ENCODE measurements around the gene GFER. TPM values are rescaled to one million over a fixed set of nuclear protein-coding genes. Genes with fewer than 3 reads are reported as not detected.

The GFER gene
- 11.1 and 14.3 TPM in 2 replicates for total RNA-seq

DNA sequence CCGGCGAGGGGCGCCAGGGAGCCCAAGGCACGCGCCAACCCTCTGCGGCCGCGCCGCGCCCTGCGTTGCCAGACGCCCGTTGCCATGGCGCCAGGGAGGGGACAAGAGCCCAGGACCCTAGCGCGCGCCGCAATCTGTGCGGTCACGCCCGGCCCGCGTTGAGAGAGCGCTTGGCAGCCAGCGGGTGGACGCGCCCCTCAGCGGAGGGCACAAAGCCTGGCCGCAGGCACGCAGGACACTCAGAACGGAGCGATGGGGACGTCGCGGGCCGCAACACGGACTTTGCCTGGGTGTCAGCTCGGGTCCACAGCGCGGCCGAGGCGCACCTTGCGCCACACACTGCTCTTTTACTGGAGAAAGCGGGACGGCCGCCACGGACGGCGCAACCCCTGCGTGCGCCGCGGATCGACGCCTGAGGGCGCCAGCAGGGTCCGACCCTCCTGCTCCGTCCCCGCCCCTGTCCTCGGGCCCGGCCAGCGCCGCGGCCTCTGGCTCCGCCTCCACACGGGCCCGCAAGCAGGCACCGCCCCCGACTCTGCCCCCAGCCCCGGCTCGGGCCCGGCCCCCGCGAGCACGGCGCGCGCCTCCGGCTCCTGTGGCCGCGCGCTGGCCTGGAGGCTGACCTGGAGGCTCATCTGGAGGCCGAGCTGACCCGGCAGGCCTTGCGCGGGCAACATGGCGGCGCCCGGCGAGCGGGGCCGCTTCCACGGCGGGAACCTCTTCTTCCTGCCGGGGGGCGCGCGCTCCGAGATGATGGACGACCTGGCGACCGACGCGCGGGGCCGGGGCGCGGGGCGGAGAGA lies at the start of gene GFER:
TSS of gene GFER (plus strand) at position 650 of the 803 bp plus-strand sequence. CDS start at position 676, 26 bp downstream.

GRCh38 chr16:1942810-1943726 lies 40.9 kb upstream of the GFER start, which contains the start of gene MSRB1:
Gene MSRB1, minus strand, starts transcription at chr16:1943199. Its CDS starts 43 bp downstream, at chr16:1943156.

DNA sequence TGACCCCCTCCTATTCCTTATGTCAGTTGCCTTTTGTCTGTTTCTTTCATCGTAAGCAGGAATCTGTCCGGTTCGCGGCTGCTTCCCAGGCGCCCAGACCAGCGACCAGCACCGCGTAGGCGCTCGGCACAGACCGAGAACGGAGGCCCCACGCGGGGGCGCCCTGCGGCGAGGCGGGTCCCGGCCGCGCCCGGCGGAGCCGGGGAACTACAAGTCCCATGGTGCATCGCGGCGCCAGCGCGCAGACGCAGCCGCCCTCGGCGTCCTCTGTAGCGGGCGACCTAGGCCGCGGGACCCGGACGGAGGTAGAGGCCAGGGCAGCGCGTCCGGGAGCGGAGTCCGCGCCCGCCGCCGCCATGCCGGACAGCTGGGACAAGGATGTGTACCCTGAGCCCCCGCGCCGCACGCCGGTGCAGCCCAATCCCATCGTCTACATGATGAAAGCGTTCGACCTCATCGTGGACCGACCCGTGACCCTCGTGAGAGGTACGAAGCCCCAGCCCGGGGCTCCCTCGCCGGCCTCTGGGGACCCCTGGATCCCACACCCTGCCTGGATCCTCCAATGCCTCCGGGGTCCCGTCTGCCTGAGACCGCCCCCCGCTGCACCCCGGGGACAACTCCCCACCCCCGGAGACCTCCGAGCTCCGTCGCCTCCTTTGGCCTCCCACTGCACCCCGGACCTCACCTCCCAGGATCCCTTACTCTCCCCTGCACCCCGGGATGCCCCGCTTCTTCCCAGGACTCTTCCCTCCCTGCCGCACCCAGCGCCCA lies 24.5 kb upstream of the GFER start, which contains the start of gene NDUFB10:
TSS of gene NDUFB10 (plus strand) at position 270 of the 771 bp plus-strand sequence. CDS start at position 357, 87 bp downstream.

GRCh38 chr16:1964506-1965395 lies 19.2 kb upstream of the GFER start, which contains the start of gene RPS2:
Gene RPS2, minus strand, starts transcription at chr16:1964826. Its CDS starts 201 bp downstream, at chr16:1964625.

DNA sequence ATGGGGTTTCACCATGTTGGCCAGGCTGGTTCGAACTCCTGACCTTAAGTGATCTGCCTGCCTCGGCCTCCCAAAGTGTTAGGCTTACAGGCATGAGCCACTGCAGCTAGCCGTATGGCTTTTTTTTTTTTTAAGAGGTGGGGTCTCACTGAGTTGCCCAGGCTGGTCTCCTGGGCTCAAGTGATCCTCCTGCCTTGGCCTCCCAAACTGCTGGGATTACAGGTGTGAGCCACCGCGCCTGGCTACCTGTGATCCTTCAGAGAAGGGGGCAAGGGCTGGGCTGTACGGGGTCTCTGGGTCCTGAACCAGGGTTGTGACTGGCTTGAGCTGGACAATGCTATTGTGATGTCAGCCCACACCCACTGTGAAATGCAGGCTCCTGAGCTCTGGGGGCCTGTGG lies 17.5 kb upstream of the GFER start, which contains the start of gene RNF151:
TSS of gene RNF151 (plus strand) at position 397 of the 400 bp plus-strand sequence. CDS start 26 bp downstream, outside the sequence.

DNA sequence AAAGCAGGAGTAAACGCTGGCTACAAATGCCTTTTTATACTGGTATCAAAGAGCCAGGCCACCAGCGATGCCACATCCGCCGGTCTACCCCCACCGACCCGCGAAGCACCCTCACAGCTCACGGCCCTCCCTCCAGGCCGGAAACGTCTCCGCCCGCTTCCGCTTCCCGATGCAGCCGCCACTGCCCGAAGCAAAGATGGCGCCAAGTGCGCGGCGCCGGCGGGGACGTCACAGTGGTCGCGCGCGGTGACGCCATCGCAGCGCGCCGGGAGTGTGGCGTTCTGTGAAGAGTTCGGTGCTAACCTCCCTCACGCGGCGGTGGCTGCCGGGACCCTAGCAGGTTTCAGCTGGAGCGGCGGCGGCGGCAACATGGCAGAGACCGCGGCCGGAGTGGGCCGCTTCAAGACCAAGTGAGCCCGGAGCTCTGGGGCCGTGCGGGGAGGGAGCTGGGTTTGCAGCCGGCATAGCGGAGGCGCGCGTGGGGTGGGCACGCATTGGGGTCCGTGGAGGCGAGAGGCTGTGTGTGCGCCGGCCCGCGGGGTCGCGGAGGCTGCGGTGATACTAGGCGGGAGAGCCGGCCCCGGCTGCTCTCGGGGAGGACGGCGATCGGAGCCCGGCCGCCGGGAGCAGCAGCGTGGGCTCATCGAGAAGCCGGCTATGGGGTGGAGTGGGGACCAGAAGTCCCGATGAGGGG lies 12.1 kb upstream of the GFER start, which contains the start of gene TBL3:
TSS of gene TBL3 (plus strand) at position 258 of the 694 bp plus-strand sequence. CDS start at position 370, 112 bp downstream.

GRCh38 chr16:1981398-1981836 lies 2.6 kb upstream of the GFER start, which contains the start of gene NOXO1:
Gene NOXO1, minus strand, starts transcription at chr16:1981469. Its CDS starts 290 bp downstream, at chr16:1981179.

DNA sequence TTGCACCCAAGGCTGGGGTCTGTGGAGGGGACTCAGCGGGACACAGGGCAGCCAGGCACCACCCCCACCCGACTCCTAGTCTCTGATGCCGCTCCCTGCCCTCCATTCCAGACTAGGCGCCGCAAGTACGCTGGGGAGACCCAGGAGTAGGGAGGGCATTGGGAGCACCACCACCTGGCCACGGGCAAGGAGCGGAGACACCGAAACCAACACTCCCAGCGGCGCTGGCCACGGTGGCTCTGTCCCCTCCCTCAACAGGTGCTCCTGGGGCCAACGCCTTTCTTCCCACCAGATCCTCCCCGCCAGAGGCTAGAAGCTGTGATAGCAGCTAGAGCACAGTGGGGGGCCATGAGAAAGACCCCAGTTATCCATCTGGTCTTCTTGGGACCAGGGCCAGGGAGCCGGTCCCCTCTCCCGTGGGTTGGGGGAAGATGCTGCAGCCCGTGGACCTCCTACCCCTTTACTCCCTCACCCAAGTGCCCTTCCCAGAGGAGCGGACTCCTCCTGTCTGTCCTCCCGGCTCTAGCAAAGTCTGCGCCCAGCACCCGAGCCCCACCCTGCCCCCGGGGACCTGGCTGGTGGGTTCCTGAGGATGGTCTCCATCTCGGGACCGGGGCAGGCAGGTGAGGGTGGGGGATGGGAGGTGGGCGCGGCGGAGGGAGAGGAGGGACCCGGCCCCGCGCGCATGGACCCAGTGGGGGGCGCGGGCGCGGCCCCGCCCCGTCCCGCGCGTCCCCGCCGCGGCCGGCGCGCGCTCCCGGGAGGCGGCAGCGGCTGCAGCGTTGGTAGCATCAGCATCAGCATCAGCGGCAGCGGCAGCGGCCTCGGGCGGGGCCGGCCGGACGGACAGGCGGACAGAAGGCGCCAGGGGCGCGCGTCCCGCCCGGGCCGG lies 5.5 kb downstream of the GFER start, which contains the start of gene SYNGR3:
TSS of gene SYNGR3 (plus strand) at position 762 of the 892 bp plus-strand sequence. CDS start 133 bp downstream, outside the sequence.

DNA sequence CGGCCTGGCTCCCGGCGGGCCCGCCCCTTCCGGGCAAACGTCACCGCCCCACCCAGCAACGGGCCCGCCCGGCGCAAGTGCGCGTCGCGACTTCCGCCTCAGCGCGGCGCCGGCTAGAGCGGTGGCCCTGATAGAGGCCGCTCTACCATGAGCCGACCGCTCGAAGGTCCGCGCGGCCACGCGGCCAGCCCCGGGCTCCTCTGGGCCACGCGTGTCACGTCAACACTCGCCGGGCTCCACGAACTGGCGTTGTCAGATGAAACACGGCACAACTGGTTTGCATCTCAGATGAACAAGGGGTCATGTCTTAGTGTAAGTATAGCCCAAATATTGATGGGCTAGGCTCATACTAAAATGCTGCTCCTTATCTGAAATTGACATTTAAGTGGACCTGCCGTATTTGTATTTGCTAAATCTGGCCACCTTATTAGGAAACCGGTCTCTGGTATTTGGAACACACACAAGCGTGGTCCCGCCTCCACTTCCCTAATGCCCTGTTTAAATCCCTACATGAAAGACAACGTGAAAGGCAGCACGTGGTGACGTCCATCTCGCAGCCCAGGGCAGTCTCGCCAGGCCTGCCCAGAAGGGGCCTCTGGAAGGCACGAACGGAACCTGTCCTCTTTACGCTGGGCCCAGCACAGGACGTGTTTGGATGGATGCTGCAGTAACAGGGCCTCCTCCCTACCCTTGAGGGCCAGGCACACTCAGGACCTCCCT lies 26.0 kb downstream of the GFER start, which contains the start of gene ZNF598:
TSS of gene ZNF598 (minus strand) at position 31 of the 720 bp plus-strand sequence.

GRCh38 chr16:2019518-2019920 lies 35.5 kb downstream of the GFER start, which contains the start of gene NPW:
Gene NPW, plus strand, starts transcription at chr16:2019785.

GRCh38 chr16:2026461-2027023 lies 42.5 kb downstream of the GFER start, which contains the start of gene NHERF2:
Gene NHERF2, plus strand, starts transcription at chr16:2026902. Its CDS starts 104 bp downstream, at chr16:2027006.

Other genes with a start within 250 kb of the GFER start
- 54.8 and 102 TPM in 2 replicates for gene NME3, start 212.7 kb upstream of the GFER start, total RNA-seq
- 17.2 and 20.9 TPM in 2 replicates for gene EME2, start 211.4 kb upstream of the GFER start, total RNA-seq
- 57.5 and 73.0 TPM in 2 replicates for gene MRPS34, start 211.1 kb upstream of the GFER start, total RNA-seq
- gene SPSB3, start 201.6 kb upstream of the GFER start, total RNA-seq = 24.1 and 30.9 TPM in 2 replicates
- 52.0 and 60.9 TPM in 2 replicates for gene NUBP2, start 201.2 kb upstream of the GFER start, total RNA-seq
- not detected in 2 replicates for gene IGFALS, start 190.5 kb upstream of the GFER start, total RNA-seq
- gene HAGH, start 157.4 kb upstream of the GFER start, total RNA-seq = 54.9 and 57.3 TPM in 2 replicates
- gene FAHD1, start 157.0 kb upstream of the GFER start, total RNA-seq = 57.6 and 61.4 TPM in 2 replicates
- gene MEIOB, start 112.0 kb upstream of the GFER start, total RNA-seq = not detected in 2 replicates
- not detected in 2 replicates for gene HS3ST6, start 65.8 kb upstream of the GFER start, total RNA-seq
- gene MSRB1, start 41.0 kb upstream of the GFER start, total RNA-seq = 4.1 and 6.2 TPM in 2 replicates
- gene RPL3L, start 29.5 kb upstream of the GFER start, total RNA-seq = not detected in 2 replicates
- 91.1 and 110 TPM in 2 replicates for gene NDUFB10, start 24.7 kb upstream of the GFER start, total RNA-seq
- 1,386 and 1,428 TPM in 2 replicates for gene RPS2, start 19.4 kb upstream of the GFER start, total RNA-seq
- not detected in 2 replicates for gene RNF151, start 17.3 kb upstream of the GFER start, total RNA-seq
- 26.4 and 59.3 TPM in 2 replicates for gene TBL3, start 12.1 kb upstream of the GFER start, total RNA-seq
- under 0.01 and 0.28 TPM in 2 replicates for gene NOXO1, start 2.7 kb upstream of the GFER start, total RNA-seq
- 3.6 and 7.3 TPM in 2 replicates for gene SYNGR3, start 5.8 kb downstream of the GFER start, total RNA-seq
- 13.1 and 29.6 TPM in 2 replicates for gene ZNF598, start 25.6 kb downstream of the GFER start, total RNA-seq
- gene NPW, start 35.6 kb downstream of the GFER start, total RNA-seq = 0.30 and 0.65 TPM in 2 replicates
- 19.0 and 24.5 TPM in 2 replicates for gene NHERF2, start 42.7 kb downstream of the GFER start, total RNA-seq
- gene NTHL1, start 63.6 kb downstream of the GFER start, total RNA-seq = 15.3 and 25.2 TPM in 2 replicates
- 60.9 and 71.0 TPM in 2 replicates for gene TSC2, start 63.8 kb downstream of the GFER start, total RNA-seq
- gene PKD1, start 151.7 kb downstream of the GFER start, total RNA-seq = 188 and 249 TPM in 2 replicates
- 2.3 and 3.0 TPM in 2 replicates for gene RAB26, start 164.4 kb downstream of the GFER start, total RNA-seq
- gene TRAF7, start 171.6 kb downstream of the GFER start, total RNA-seq = 51.4 and 89.8 TPM in 2 replicates
- 0.30 and 0.92 TPM in 2 replicates for gene CASKIN1, start 212.4 kb downstream of the GFER start, total RNA-seq
- gene MLST8, start 221.3 kb downstream of the GFER start, total RNA-seq = 19.6 and 25.8 TPM in 2 replicates
- 2.1 and 9.6 TPM in 2 replicates for gene BRICD5, start 226.7 kb downstream of the GFER start, total RNA-seq
- gene PGP, start 230.6 kb downstream of the GFER start, total RNA-seq = 12.8 and 16.4 TPM in 2 replicates
- 26.1 and 29.5 TPM in 2 replicates for gene E4F1, start 239.4 kb downstream of the GFER start, total RNA-seq